Dedifferentiated amniotic fluid mesenchymal stem cell (primary cell): Measurements from ENCODE around the gene PDE4A.
"Not testable (repeated sequence)": the region's sequence is repeated elsewhere in the genome, so short reads cannot be mapped to it uniquely, and the experiment has no call there.

Source experiments
- DNase-seq: peaks from one replicate; pipeline ENCODE4 v3.0.0-alpha.2; 2016; ENCODE audit errors: extremely low spot score

PDE4A gene

GRCh38 chr19:10424011-10424637 is 3.8 kb downstream of the PDE4A start:
- no peak for DNase-seq

GRCh38 chr19:10427169-10427568 is 6.8 kb downstream of the PDE4A start:
- DNase-seq = no peak

- no peak for DNase-seq
Measured at GRCh38 chr19:10428996-10429381, 8.7 kb downstream of the PDE4A start.

- no peak for DNase-seq
Measured at GRCh38 chr19:10430505-10431253, 10.3 kb downstream of the PDE4A start.

- no peak for DNase-seq
Measured at GRCh38 chr19:10431254-10431942, 11.1 kb downstream of the PDE4A start.

GRCh38 chr19:10431943-10432735 is 11.8 kb downstream of the PDE4A start:
- no peak for DNase-seq

GRCh38 chr19:10432736-10433130 is 12.4 kb downstream of the PDE4A start:
- no peak for DNase-seq

GRCh38 chr19:10433131-10433536 is 12.8 kb downstream of the PDE4A start:
- no peak for DNase-seq

- no peak for DNase-seq
Measured at GRCh38 chr19:10439588-10439987, 19.2 kb downstream of the PDE4A start.

- DNase-seq = no peak
Measured at GRCh38 chr19:10442698-10443097, 22.4 kb downstream of the PDE4A start.

- no peak for DNase-seq
Measured at GRCh38 chr19:10449037-10449436, 28.7 kb downstream of the PDE4A start.

GRCh38 chr19:10450191-10450852 is 30.0 kb downstream of the PDE4A start:
- DNase-seq = no peak

GRCh38 chr19:10450853-10451609 is 30.7 kb downstream of the PDE4A start:
- DNase-seq = no peak

GRCh38 chr19:10452726-10453618 is 32.6 kb downstream of the PDE4A start:
- DNase-seq = no peak

- no peak for DNase-seq
Measured at GRCh38 chr19:10453852-10454251, 33.5 kb downstream of the PDE4A start.

GRCh38 chr19:10454267-10454666 is 33.9 kb downstream of the PDE4A start:
- DNase-seq = no peak

GRCh38 chr19:10458733-10459132 is 38.4 kb downstream of the PDE4A start:
- DNase-seq = not testable (repeated sequence)

- DNase-seq = no peak
Measured at GRCh38 chr19:10460714-10461046, 40.3 kb downstream of the PDE4A start.

GRCh38 chr19:10461047-10461949 is 41.0 kb downstream of the PDE4A start:
- peak; percentile 76 for DNase-seq
